Pons (tissue), 1 donor: ENCODE data around the gene ATXN7.

Source experiments
- DNase-seq: peaks from one replicate; pipeline ENCODE4 v3.0.0-alpha.2; 2016; ENCODE audit warnings: low spot score

ATXN7 gene

GRCh38 chr3:64049832-64050231 lies 186.2 kb downstream of the ATXN7 start:
- DNase-seq = no peak
